GM12872 (cell line): ENCODE data around the gene UXS1.

ENCODE experiments used
- CTCF ChIP-seq: IDR thresholded peaks from 3 replicates; pipeline ENCODE4 v1.5.1; 2011; ENCODE audit warnings: low read depth, mild to moderate bottlenecking, low read length, moderate library complexity; ENCODE audit not compliant: insufficient read depth

Gene UXS1

DNA sequence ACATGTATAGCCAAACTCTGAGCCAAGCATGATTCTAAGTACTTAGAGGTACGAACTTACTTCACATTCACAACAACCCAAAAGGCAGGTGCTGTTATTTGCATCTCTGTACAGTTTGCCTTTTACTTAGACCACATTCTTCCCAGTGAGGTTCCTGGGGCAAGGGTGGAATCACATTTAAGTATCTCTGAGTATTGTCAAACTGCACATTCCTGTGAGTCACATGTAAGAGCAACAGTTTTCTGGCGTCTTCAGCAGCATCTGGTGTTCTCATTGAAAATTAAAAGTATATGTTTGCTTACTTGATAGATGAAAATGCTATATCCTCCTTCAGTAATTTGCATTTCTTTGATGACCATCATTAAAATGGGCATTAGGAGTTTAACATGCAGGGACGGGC, 119.1 kb downstream of the UXS1 start:
- TF ChIP-seq CTCF, result no peak

GRCh38 chr2:106073678-106074406, 120.3 kb downstream of the UXS1 start:
- TF ChIP-seq CTCF, result no peak

DNA sequence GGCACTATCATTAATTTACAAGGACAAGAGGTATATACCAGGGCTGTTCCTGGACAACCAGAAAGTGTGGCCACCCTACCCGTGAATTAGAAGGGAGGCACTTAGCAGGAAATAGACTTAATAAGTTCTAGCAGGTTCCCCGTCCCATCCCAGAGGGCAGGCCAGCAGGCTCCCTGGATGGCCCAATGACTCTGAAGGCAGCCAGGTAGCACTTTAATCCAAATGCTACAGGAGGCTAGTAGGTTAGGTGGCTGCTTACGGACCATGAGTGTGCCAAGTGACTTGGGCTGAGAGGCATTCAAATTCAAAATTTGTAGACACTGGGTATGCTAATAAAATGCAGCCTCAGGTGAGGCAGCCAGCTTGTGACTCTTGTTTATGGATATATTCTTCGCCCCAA, 123.9 kb downstream of the UXS1 start:
- TF ChIP-seq CTCF, result no peak

DNA sequence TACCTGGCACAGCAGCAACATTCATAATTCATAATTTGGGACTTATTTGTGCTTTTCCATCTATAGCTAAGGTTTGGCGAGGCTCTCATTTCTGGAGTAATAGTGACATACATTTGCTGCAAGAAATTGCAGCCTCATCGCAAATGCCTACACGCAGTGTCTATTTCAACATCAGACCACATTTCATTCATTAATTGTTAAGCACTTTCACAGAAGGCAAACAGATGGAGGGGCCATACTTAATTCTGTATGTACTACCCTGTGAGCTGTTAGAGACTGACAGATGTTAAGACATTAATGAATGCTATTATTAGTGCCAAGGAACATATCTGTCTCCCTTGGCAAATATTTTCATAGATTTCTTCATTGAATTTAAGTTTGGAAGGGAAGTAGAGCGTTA, 125.7 kb downstream of the UXS1 start:
- no peak for TF ChIP-seq CTCF

- TF ChIP-seq CTCF, result no peak
Measured at GRCh38 chr2:106065983-106066820, 127.9 kb downstream of the UXS1 start.

- TF ChIP-seq CTCF, result no peak
Measured at GRCh38 chr2:106065268-106065982, 128.7 kb downstream of the UXS1 start.

- no peak for TF ChIP-seq CTCF
Measured at GRCh38 chr2:106063181-106063580, 130.9 kb downstream of the UXS1 start.
